ENCODE data around the gene ZNF326. TPM values are rescaled to one million over a fixed set of nuclear protein-coding genes. Genes with fewer than 3 reads are reported as not detected.

ZNF326 gene
- total RNA-seq, 1 donor from 2014 or later: 57.8 TPM

GRCh38 chr1:89953131-89953626, 41.7 kb upstream of the ZNF326 start:
- no peak for DNase-seq
- TF ChIP-seq, protein P1, sequence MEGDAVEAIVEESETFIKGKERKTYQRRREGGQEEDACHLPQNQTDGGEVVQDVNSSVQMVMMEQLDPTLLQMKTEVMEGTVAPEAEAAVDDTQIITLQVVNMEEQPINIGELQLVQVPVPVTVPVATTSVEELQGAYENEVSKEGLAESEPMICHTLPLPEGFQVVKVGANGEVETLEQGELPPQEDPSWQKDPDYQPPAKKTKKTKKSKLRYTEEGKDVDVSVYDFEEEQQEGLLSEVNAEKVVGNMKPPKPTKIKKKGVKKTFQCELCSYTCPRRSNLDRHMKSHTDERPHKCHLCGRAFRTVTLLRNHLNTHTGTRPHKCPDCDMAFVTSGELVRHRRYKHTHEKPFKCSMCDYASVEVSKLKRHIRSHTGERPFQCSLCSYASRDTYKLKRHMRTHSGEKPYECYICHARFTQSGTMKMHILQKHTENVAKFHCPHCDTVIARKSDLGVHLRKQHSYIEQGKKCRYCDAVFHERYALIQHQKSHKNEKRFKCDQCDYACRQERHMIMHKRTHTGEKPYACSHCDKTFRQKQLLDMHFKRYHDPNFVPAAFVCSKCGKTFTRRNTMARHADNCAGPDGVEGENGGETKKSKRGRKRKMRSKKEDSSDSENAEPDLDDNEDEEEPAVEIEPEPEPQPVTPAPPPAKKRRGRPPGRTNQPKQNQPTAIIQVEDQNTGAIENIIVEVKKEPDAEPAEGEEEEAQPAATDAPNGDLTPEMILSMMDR (IDR thresholded peaks at IDR 0.05; ENCODE audit: partially characterized antibody, unreplicated experiment): no peak
- Mint-ChIP-seq H3K27me3 (ENCODE audit: unreplicated experiment) (no peaks in the 10 kb centered on the region), H3K4me1 (ENCODE audit: low read depth, unreplicated experiment) (no peaks in the 10 kb centered on the region), H3K27ac (ENCODE audit: unreplicated experiment) (no peak overlapping the region), H3K4me3 (ENCODE audit: unreplicated experiment) (no peak overlapping the region), H3K9me3 (ENCODE audit: unreplicated experiment) (peaks cover 1% of the 10 kb centered on the region), H3K36me3 (ENCODE audit: unreplicated experiment) (no peaks in the 10 kb centered on the region)

DNA sequence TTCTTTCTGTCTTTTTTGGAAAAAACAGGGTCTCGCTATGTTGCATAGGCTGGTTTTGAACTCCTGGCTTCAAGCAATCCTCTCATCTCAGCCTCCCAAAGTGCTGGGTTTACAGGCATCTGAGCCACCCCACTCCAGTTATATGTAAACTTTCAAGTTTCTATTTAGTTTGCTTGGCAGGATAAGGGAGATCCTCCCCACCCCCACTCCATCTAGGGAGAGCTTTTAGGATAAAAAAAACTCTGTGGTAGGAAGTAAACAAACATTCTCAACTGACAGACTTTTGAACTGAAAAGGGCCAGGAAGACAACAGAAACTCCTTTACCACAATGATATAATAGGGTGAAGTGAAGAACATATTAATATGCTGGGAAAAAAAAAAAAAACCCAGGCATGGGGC, 41.0 kb upstream of the ZNF326 start:
- H3K4me1 Mint-ChIP-seq (ENCODE audit: low read depth, unreplicated experiment): no peaks in the 10 kb centered on the region
- H3K27me3 Mint-ChIP-seq (ENCODE audit: unreplicated experiment): peaks cover 2% of the 10 kb centered on the region
- no peaks in the 10 kb centered on the region for H3K36me3 Mint-ChIP-seq (ENCODE audit: unreplicated experiment)
- no peak overlapping the region for H3K27ac Mint-ChIP-seq (ENCODE audit: unreplicated experiment)
- no peaks in the 10 kb centered on the region for H3K9me3 Mint-ChIP-seq (ENCODE audit: unreplicated experiment)
- no peak overlapping the region for H3K4me3 Mint-ChIP-seq (ENCODE audit: unreplicated experiment)
- DNase-seq: no peak
- TF ChIP-seq, protein P1 (IDR thresholded peaks at IDR 0.05; ENCODE audit: partially characterized antibody, unreplicated experiment): no peak

DNA sequence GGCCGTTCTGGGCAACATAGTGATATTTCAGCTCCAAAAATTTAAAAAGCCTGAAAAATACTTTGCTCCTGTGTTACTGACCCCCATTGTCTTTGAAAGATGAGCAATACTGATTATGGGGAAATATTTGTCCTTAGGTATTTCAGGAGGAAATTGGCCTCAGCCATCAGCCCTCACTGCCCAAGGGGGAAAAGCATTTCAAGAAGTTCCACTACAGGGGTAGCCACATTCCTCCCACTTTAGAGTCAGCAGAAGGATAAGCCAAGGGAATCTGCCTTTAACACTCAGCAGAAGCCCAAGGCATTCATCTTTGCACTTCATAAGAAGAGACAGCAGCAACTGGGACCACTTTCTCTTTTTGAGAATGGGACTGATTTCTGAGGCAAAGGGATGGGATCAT, 40.5 kb upstream of the ZNF326 start:
- H3K36me3 Mint-ChIP-seq (ENCODE audit: unreplicated experiment): peaks cover 3% of the 10 kb centered on the region
- no peaks in the 10 kb centered on the region for H3K4me1 Mint-ChIP-seq (ENCODE audit: low read depth, unreplicated experiment)
- peaks cover 2% of the 10 kb centered on the region for H3K27me3 Mint-ChIP-seq (ENCODE audit: unreplicated experiment)
- no peak overlapping the region for H3K27ac Mint-ChIP-seq (ENCODE audit: unreplicated experiment)
- no peak for DNase-seq
- no peak overlapping the region for H3K4me3 Mint-ChIP-seq (ENCODE audit: unreplicated experiment)
- H3K9me3 Mint-ChIP-seq (ENCODE audit: unreplicated experiment): peaks cover 1% of the 10 kb centered on the region
- TF ChIP-seq, protein P1 (IDR thresholded peaks at IDR 0.05; ENCODE audit: partially characterized antibody, unreplicated experiment): no peak

DNA sequence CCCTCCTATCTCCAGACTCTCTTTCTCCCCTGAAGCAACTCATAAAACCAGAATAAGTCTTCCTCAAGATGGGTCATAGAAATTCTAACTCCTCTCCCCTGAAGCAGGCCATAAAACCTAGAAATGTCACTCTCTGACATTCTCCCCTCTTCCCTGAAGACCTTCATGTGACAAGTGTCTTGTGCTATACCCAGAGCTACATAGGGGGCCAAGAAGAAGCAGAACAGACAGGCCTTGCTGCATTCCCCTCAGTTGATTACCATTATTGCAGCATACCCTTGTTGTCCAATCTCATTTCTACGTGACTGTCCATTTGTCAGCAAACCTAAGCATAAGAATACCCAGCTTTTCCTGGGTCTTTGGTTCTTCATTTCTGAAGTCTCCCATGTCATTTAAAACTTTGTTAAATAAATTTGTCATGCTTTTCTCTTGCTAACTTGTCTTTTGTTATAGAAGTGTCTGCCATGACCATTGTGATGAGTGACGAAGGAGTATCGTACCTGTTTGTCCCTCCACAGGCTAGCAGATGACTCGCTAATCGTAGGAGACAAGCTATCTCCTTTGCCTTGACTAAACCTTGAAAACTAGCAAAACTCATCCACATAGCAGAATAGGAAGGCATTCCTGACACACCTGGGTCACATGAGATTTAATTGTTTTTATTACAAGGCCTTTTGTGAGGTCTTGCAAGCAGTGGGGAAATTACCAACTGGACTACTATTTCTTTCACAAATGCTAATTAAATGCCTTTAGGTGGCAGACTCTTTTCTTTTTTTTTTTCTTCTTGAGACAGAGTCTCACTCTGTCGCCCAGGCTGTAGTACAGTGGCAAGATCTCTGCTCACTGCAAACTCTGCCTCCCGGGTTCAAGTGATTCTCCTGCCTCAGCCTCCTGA, 39.4 kb upstream of the ZNF326 start:
- Mint-ChIP-seq H3K36me3 (ENCODE audit: unreplicated experiment) (peaks cover 9% of the 10 kb centered on the region), H3K4me1 (ENCODE audit: low read depth, unreplicated experiment) (no peaks in the 10 kb centered on the region), H3K27me3 (ENCODE audit: unreplicated experiment) (peaks cover 2% of the 10 kb centered on the region), H3K9me3 (ENCODE audit: unreplicated experiment) (peaks cover 2% of the 10 kb centered on the region), H3K4me3 (ENCODE audit: unreplicated experiment) (no peak overlapping the region), H3K27ac (ENCODE audit: unreplicated experiment) (no peak overlapping the region)
- no peak for DNase-seq
- TF ChIP-seq, protein P1 (IDR thresholded peaks at IDR 0.05; ENCODE audit: partially characterized antibody, unreplicated experiment): no peak

- Mint-ChIP-seq H3K4me3 (ENCODE audit: unreplicated experiment) (no peak overlapping the region), H3K27ac (ENCODE audit: unreplicated experiment) (no peak overlapping the region), H3K27me3 (ENCODE audit: unreplicated experiment) (peaks cover 2% of the 10 kb centered on the region), H3K9me3 (ENCODE audit: unreplicated experiment) (peaks cover 2% of the 10 kb centered on the region), H3K4me1 (ENCODE audit: low read depth, unreplicated experiment) (no peaks in the 10 kb centered on the region), H3K36me3 (ENCODE audit: unreplicated experiment) (peaks cover 9% of the 10 kb centered on the region)
- no peak for DNase-seq
- TF ChIP-seq, protein P1 (IDR thresholded peaks at IDR 0.05; ENCODE audit: partially characterized antibody, unreplicated experiment): no peak
These were observed 37.8 kb upstream of the ZNF326 start for GRCh38 chr1:89957107-89957506.
